Omental fat pad (tissue), 4 donors: ENCODE data around the gene FGD4. TPM values are rescaled to one million over a fixed set of nuclear protein-coding genes. Genes with fewer than 3 reads are reported as not detected.

Source experiments
- ATAC-seq: fragments of 150-250 bp; one replicate; pipeline ENCODE4 v1.9.1; 2016; ENCODE audit warnings: mild to moderate bottlenecking, moderate library complexity; ENCODE audit not compliant: low FRiP score
- DNase-seq: peaks from one replicate; pipeline ENCODE4 v3.0.0-alpha.2; 2019; ENCODE audit warnings: low spot score
- total RNA-seq, 4 donors: library from RNA; depleted of rRNA; stranded (reverse); fragments of >200 nt; gene quantifications; one replicate each; pipeline ENCODE4 v1.1.0, GENCODE V29; 2016
- TF ChIP-seq, protein P1 (sequence below), 3 donors: fragments of 450-650 bp; IDR thresholded peaks; one replicate each; pipeline ENCODE4 v1.5.1; 2016 to 2017; ENCODE audit warnings: antibody characterized with exemption in 3 of 3, mild to moderate bottlenecking in 3 of 3, moderate library complexity in 2 of 3

The FGD4 gene
- total RNA-seq, 4 donors from 2014 or later, result 43.1 to 111 (median 51.5) TPM

DNA sequence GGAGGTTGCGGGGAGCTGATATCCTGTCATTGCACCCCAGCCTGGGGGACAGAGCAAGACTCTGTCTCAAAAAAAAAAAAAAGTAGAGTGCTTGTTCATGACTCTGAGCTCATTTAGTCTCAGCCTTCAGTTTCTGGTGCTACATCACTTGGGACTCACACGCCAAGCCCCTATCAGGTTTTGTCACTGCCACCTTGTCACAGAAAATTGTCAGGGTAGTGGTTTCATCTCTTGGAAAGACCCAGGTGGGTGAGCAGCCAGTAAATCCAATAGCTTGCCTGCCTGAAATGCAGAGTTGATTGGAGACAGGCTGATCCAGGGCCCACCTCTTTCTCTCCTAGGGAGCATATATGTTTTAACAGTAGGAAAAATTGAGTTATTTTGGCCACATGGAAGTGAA is 113.0 kb downstream of the FGD4 start:
- ATAC-seq, result no peak
- no peak for DNase-seq
- TF ChIP-seq, protein P1, sequence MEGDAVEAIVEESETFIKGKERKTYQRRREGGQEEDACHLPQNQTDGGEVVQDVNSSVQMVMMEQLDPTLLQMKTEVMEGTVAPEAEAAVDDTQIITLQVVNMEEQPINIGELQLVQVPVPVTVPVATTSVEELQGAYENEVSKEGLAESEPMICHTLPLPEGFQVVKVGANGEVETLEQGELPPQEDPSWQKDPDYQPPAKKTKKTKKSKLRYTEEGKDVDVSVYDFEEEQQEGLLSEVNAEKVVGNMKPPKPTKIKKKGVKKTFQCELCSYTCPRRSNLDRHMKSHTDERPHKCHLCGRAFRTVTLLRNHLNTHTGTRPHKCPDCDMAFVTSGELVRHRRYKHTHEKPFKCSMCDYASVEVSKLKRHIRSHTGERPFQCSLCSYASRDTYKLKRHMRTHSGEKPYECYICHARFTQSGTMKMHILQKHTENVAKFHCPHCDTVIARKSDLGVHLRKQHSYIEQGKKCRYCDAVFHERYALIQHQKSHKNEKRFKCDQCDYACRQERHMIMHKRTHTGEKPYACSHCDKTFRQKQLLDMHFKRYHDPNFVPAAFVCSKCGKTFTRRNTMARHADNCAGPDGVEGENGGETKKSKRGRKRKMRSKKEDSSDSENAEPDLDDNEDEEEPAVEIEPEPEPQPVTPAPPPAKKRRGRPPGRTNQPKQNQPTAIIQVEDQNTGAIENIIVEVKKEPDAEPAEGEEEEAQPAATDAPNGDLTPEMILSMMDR (IDR thresholded peaks at IDR 0.05), result no peak

DNA sequence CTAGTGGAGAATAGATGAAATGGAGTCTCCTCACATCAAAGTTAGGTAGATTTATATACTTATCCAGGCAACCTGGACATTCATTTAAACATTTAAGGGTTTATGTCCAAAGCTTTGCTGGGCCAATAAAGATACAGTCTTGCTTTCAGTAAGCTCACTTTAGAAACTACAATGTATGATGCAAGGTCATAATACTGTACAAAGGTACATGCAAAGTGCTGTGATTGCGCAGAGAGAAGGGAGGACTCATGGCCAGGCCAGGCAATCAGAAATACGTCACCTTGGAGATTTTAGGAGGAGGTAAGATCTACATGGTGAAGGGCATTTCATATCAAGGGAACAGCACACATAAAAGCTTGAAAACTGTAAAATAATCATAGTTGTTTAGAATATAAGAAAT is 113.6 kb downstream of the FGD4 start:
- DNase-seq (no peak), ATAC-seq (no peak)
- TF ChIP-seq, protein P1 (IDR thresholded peaks at IDR 0.05), result no peak

DNA sequence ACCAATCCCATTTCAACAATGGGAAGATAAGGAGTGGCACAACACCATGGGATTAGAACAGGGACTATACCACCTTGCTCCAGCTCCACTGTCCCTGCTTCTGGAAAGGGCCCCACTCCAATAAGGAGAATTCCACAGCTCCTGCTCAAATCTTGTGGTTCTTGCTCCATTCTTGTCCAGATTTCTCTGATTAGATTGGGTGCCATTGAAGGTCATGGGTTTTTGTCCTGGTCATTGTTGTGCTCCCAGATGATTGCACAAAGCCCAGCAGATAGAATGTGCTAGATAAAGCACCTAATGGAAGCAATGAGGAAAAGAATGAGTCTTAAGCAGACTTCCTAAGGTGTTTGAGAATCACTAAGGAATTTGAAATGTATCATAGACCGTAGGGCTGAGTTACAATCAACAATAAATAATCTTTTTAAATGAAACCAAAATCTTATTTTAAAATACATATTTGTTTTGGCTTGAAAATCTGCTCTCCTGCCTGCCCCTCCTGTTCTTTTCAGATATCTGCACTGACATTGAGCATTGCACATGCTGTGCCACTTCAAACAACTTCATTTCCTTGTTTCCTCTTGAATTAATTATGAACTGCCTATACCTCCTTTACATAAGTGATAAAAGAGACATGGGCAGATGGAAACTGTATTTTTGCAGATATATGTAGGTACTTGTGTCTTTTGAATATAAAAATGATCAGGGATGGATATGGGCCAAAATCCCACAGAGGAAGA is 115.9 kb downstream of the FGD4 start:
- no peak for DNase-seq
- TF ChIP-seq, protein P1 (IDR thresholded peaks at IDR 0.05), result no peak
- ATAC-seq, result no peak

DNA sequence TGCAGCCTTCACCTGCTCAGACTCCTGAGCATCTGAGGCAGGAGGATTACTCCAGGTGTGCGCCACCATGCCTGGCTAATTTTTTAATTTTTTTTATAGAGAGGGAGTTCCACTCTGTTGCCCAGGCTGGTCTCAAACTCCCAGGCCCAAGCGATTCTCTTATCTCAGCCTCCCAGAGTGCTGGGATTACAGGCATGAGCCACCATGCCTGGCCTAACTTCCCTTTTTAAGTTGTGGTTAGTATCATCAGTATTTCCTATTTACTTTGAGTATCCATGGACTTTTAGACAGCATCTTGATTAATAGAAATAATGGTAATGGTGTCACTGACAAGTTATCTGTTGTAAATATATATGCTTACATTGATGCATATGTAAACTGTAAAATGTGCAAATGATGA is 116.9 kb downstream of the FGD4 start:
- DNase-seq (no peak), ATAC-seq (no peak)
- TF ChIP-seq, protein P1 (IDR thresholded peaks at IDR 0.05), result no peak

DNA sequence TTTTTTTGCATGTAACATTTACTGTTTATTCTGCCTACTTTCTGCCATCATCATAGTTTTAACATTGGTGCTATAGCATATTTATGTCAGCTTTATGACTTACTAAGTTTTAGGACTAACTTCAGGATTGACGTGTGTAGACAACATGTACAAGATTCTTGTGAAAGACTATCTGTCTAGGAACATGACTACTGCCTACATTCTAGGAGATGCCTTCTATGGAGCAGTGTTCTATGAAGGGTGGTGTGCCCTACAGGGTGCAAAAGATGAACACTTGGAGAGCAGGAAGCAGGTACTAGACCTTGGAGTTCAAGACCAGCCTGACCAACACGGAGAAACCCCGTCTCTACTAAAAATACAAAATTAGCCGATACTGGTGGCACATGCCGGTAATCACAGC is 118.6 kb downstream of the FGD4 start:
- ATAC-seq, result no peak
- DNase-seq, result no peak
- TF ChIP-seq, protein P1 (IDR thresholded peaks at IDR 0.05), result no peak

DNA sequence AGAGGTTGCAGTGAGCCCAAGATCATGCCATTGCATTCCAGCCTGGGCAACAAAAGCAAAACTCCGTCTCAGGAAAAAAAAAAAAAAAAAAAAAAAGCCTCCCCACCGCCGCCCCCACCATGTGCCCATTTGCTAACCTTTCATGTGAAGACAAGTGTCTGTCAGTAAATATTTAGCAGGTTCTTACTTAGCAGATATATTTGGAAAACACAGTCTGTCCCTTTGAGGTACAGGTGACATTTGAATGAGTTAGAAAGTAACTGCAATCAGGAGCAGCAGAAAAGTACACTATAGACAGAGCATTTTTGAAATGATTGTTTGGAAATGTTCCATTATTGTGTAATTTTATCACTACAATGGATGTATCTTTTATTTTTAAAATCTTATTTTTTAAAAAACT is 119.7 kb downstream of the FGD4 start:
- no peak for ATAC-seq
- DNase-seq, result no peak
- TF ChIP-seq, protein P1 (IDR thresholded peaks at IDR 0.05), result no peak
